Natural killer cell (primary cell): ENCODE results near the gene TPM3. TPM values are rescaled to one million over a fixed set of nuclear protein-coding genes. Genes with fewer than 3 reads are reported as not detected.

Experiments used
- ATAC-seq, 3 donors: fragments of 150-1000 bp in 2 of 3; fragments of 200-7000 bp in 1 of 3; cut with Tn5 transposase; 1 replicate in 1 of 3; 2 replicates in 2 of 3; pipeline ENCODE4 v1.10.0; 2021; ENCODE audit warnings: mild to moderate bottlenecking in 2 of 3, moderate library complexity in 2 of 3
- DNase-seq, 2 donors: peaks; one replicate each; pipeline versions ENCODE4 v3.0.0 to v3.0.0-alpha.2; 2013 to 2021; ENCODE audit warnings: mixed read lengths in 1 of 2
- H3K27ac ChIP-seq: one replicate; pipeline ENCODE4 v1.5.1; 2013; ENCODE audit warnings: mild to moderate bottlenecking, low read length
- H3K27me3 ChIP-seq: one replicate; pipeline ENCODE4 v1.6.1; 2013; ENCODE audit warnings: low read length; ENCODE audit not compliant: control insufficient read depth, insufficient read depth
- H3K36me3 ChIP-seq: one replicate; pipeline ENCODE4 v1.6.1; 2013; ENCODE audit warnings: low read length; ENCODE audit not compliant: control insufficient read depth, insufficient read depth
- H3K4me1 ChIP-seq: one replicate; pipeline ENCODE4 v1.6.1; 2013; ENCODE audit warnings: low read length; ENCODE audit not compliant: control insufficient read depth, insufficient read depth
- H3K4me3 ChIP-seq: one replicate; pipeline ENCODE4 v1.5.1; 2013; ENCODE audit warnings: low read length
- H3K9me3 ChIP-seq: one replicate; pipeline ENCODE4 v1.6.1; 2013; ENCODE audit warnings: low read length; ENCODE audit not compliant: control insufficient read depth, insufficient read depth
- H3K27ac Mint-ChIP-seq, 2 donors: one replicate each; pipeline ENCODE4 v1.8.0; 2022; ENCODE audit warnings: mild to moderate bottlenecking in 2 of 2, mixed read lengths in 2 of 2, moderate library complexity in 1 of 2
- H3K27me3 Mint-ChIP-seq, 2 donors: one replicate each; pipeline ENCODE4 v1.8.0; 2022; ENCODE audit warnings: low read depth in 2 of 2, mixed read lengths in 2 of 2
- H3K36me3 Mint-ChIP-seq: one replicate; pipeline ENCODE4 v1.8.0; 2022; ENCODE audit warnings: mixed read lengths
- H3K4me1 Mint-ChIP-seq, 2 donors: one replicate each; pipeline ENCODE4 v1.8.0; 2022; ENCODE audit warnings: mixed read lengths in 2 of 2
- H3K4me3 Mint-ChIP-seq: one replicate; pipeline ENCODE4 v1.8.0; 2022; ENCODE audit warnings: mild to moderate bottlenecking, moderate library complexity, mixed read lengths
- H3K9me3 Mint-ChIP-seq, 2 donors: one replicate each; pipeline ENCODE4 v1.8.0; 2022; ENCODE audit warnings: mixed read lengths in 2 of 2
- CTCF ChIP-seq: fragments of 200-600 bp; IDR thresholded peaks from one replicate; pipeline ENCODE4 v1.8.0; 2022; ENCODE audit warnings: antibody characterized with exemption
- WGBS: methylation state at CpG from one replicate; pipeline ENCODE4 v1.1.7; 2013; ENCODE audit warnings: missing lambda C conversion rate; ENCODE audit not compliant: insufficient coverage; 5-methylcytosine and 5-hydroxymethylcytosine counted together
- intact Hi-C: fragments of 100-400 bp; cut with micrococcal nuclease; formaldehyde crosslinking; loops from one replicate; pipeline ENCODE4 v1.14.2; 2022
- total RNA-seq, 4 donors: library from RNA; stranded (reverse); fragments of 120-200 nt in 1 of 4; gene quantifications; one replicate each; pipeline versions ENCODE4 v1.2.3 to v1.2.4, GENCODE V29; 2013 to 2022

TPM3 gene
- total RNA-seq, 3 donors from 2014 or later (not counting 1 experiment from before 2014, with no cell fraction given) = 516 to 622 (median 551) TPM

- peak in 1 of 3 donors; percentile 5 for ATAC-seq
- Mint-ChIP-seq H3K4me3 (peak overlapping the region; percentile 89), H3K27ac (peak overlapping the region; percentile 93 to 98), H3K27me3 (no peaks in the 10 kb centered on the region), H3K9me3 (no peaks in the 10 kb centered on the region), H3K4me1 (peaks cover 45 to 59% of the 10 kb centered on the region in 2 donors), H3K36me3 (peaks cover under 1% of the 10 kb centered on the region)
- Histone ChIP-seq H3K9me3 (no peaks in the 10 kb centered on the region), H3K27me3 (no peaks in the 10 kb centered on the region), H3K36me3 (peaks cover 64% of the 10 kb centered on the region), H3K27ac (peak overlapping the region; percentile 73), H3K4me3 (no peak overlapping the region), H3K4me1 (peaks cover 27% of the 10 kb centered on the region)
- intact Hi-C loops = no loop called here
- TF ChIP-seq CTCF = no peak
- 65% methylated on average over 8 of the region's 8 CpGs for WGBS
- no peak for DNase-seq
Observed at GRCh38 chr1:154158307-154159125, 33.4 kb downstream of the TPM3 start.

- Mint-ChIP-seq H3K27ac (peak overlapping the region; percentile 93 to 98), H3K36me3 (no peaks in the 10 kb centered on the region), H3K9me3 (no peaks in the 10 kb centered on the region), H3K4me3 (peak overlapping the region; percentile 89), H3K4me1 (peaks cover 45 to 51% of the 10 kb centered on the region in 2 donors), H3K27me3 (no peaks in the 10 kb centered on the region)
- H3K36me3 ChIP-seq = peaks cover 59% of the 10 kb centered on the region
- TF ChIP-seq CTCF = no peak
- no peak overlapping the region for H3K4me3 ChIP-seq
- peaks cover 27% of the 10 kb centered on the region for H3K4me1 ChIP-seq
- peak; percentile 98 to 99 (median 99) for ATAC-seq
- WGBS = 33% methylated on average over 6 of the region's 7 CpGs
- DNase-seq = peak; percentile 45 to 91
- intact Hi-C loops = loop anchor here (2.0 kb wide), 1 partner anchor 25 kb away; no protein-coding TSS in a partner anchor
- H3K27me3 ChIP-seq = no peaks in the 10 kb centered on the region
- H3K27ac ChIP-seq = peak overlapping the region; percentile 73
- no peaks in the 10 kb centered on the region for H3K9me3 ChIP-seq
Observed at GRCh38 chr1:154157520-154158306, 34.2 kb downstream of the TPM3 start.

GRCh38 chr1:154155251-154155650, 36.6 kb downstream of the TPM3 start:
- Histone ChIP-seq H3K9me3 (no peaks in the 10 kb centered on the region), H3K36me3 (peaks cover 42% of the 10 kb centered on the region), H3K4me3 (no peak overlapping the region), H3K4me1 (peaks cover 27% of the 10 kb centered on the region), H3K27ac (no peak overlapping the region), H3K27me3 (no peaks in the 10 kb centered on the region)
- H3K27me3 Mint-ChIP-seq = no peaks in the 10 kb centered on the region
- DNase-seq = peak in 1 of 2 donors; percentile 28
- 55% methylated on average over 9 of the region's 9 CpGs for WGBS
- peak overlapping the region; percentile 93 to 98 for H3K27ac Mint-ChIP-seq
- H3K4me3 Mint-ChIP-seq = no peak overlapping the region
- intact Hi-C loops = no loop called here
- ATAC-seq = no peak
- H3K4me1 Mint-ChIP-seq = peaks cover 45 to 46% of the 10 kb centered on the region in 2 donors
- no peak for TF ChIP-seq CTCF
- H3K9me3 Mint-ChIP-seq = no peaks in the 10 kb centered on the region
- H3K36me3 Mint-ChIP-seq = no peaks in the 10 kb centered on the region
